CD4-positive, alpha-beta T cell treated with Interleukin-21 for 1 hour (primary cell): ENCODE measurements around the gene LENG9.
"Not testable (repeated sequence)": the region's sequence is repeated elsewhere in the genome, so short reads cannot be mapped to it uniquely, and the experiment has no call there.

Experiments
- DNase-seq: peaks from one replicate; pipeline ENCODE4 v3.0.0-alpha.2; 2020

Gene LENG9

GRCh38 chr19:54463531-54464043 lies at the start of gene LENG9:
Gene LENG9, minus strand, starts transcription at chr19:54463778. Its CDS starts 252 bp downstream, at chr19:54463526.
- DNase-seq: peak; percentile 97

GRCh38 chr19:54509200-54509940 lies 45.8 kb upstream of the LENG9 start:
- not testable (repeated sequence) for DNase-seq

GRCh38 chr19:54508487-54508886 lies 44.9 kb upstream of the LENG9 start:
- not testable (repeated sequence) for DNase-seq

- no peak for DNase-seq
These were observed 44.2 kb upstream of the LENG9 start for GRCh38 chr19:54507824-54508223.

GRCh38 chr19:54507038-54507717 lies 43.6 kb upstream of the LENG9 start:
- DNase-seq: not testable (repeated sequence)

GRCh38 chr19:54506079-54506478 lies 42.5 kb upstream of the LENG9 start:
- DNase-seq: no peak

GRCh38 chr19:54505542-54505941 lies 42.0 kb upstream of the LENG9 start:
- not testable (repeated sequence) for DNase-seq

GRCh38 chr19:54502518-54503048 lies 39.0 kb upstream of the LENG9 start, which contains the start of gene LAIR2:
Gene LAIR2, plus strand, starts transcription at chr19:54502831. Its CDS starts 88 bp downstream, at chr19:54502919.
- DNase-seq: peak; percentile 11

- DNase-seq: not testable (repeated sequence)
These were observed 34.8 kb upstream of the LENG9 start for GRCh38 chr19:54498451-54498772.

- peak; percentile 27 for DNase-seq
These were observed 34.3 kb upstream of the LENG9 start for GRCh38 chr19:54497747-54498450.

- not testable (repeated sequence) for DNase-seq
These were observed 31.7 kb upstream of the LENG9 start for GRCh38 chr19:54495284-54495683.

- no peak for DNase-seq
These were observed 30.5 kb upstream of the LENG9 start for GRCh38 chr19:54493967-54494585.

GRCh38 chr19:54493056-54493455 lies 29.5 kb upstream of the LENG9 start:
- not testable (repeated sequence) for DNase-seq

- DNase-seq: no peak
These were observed 29.0 kb upstream of the LENG9 start for GRCh38 chr19:54492568-54492967.

- DNase-seq: no peak
These were observed 26.2 kb upstream of the LENG9 start for GRCh38 chr19:54489766-54490165.

GRCh38 chr19:54489341-54489740 lies 25.8 kb upstream of the LENG9 start:
- DNase-seq: no peak

GRCh38 chr19:54485851-54486250 lies 22.3 kb upstream of the LENG9 start:
- no peak for DNase-seq

- DNase-seq: no peak
These were observed 20.9 kb upstream of the LENG9 start for GRCh38 chr19:54484451-54484850.

- DNase-seq: no peak
These were observed 19.3 kb upstream of the LENG9 start for GRCh38 chr19:54482889-54483288.

GRCh38 chr19:54481326-54481930 lies 17.9 kb upstream of the LENG9 start:
- DNase-seq: peak; percentile 42

GRCh38 chr19:54480051-54480450 lies 16.5 kb upstream of the LENG9 start:
- no peak for DNase-seq

- DNase-seq: peak; percentile 48
These were observed 15.2 kb upstream of the LENG9 start for GRCh38 chr19:54478677-54479266.
